PFSK-1 (cell line): ENCODE data around the gene NRG3.

Source experiments
- FOXP2 ChIP-seq: optimal IDR thresholded peaks from 2 replicates; pipeline ENCODE3; 2011; ENCODE audit warnings: borderline replicate concordance, control low read depth, inconsistent platforms; ENCODE audit not compliant: insufficient read depth; ENCODE audit errors: extremely low read length, extremely low read depth
- POLR2AphosphoS5 ChIP-seq: IDR thresholded peaks from 2 replicates; pipeline ENCODE4 v1.6.1; 2012; ENCODE audit warnings: low read depth, mild to moderate bottlenecking, control low read depth, low read length, moderate library complexity
- REST ChIP-seq, 2 experiments: IDR thresholded peaks; 2 replicates each; pipeline versions ENCODE4 v1.6.1 to v1.8.0; 2011 to 2012; ENCODE audit warnings: low read depth in 2 of 2, low read length in 2 of 2, control low read depth in 1 of 2, inconsistent platforms in 1 of 2, mild to moderate bottlenecking in 1 of 2, moderate library complexity in 1 of 2; ENCODE audit not compliant: insufficient read depth in 1 of 2
- SIN3A ChIP-seq: IDR thresholded peaks from 2 replicates; pipeline ENCODE4 v1.6.1; 2012; ENCODE audit warnings: mild to moderate bottlenecking, low read length, moderate library complexity, borderline replicate concordance; ENCODE audit not compliant: insufficient read depth
- TAF1 ChIP-seq: IDR thresholded peaks from 2 replicates; pipeline ENCODE4 v1.6.1; 2012; ENCODE audit warnings: low read length, control low read depth, borderline replicate concordance; ENCODE audit not compliant: insufficient read depth

NRG3 gene

GRCh38 chr10:82452046-82452445 lies 577.1 kb downstream of the NRG3 start:
- no peak for TF ChIP-seq REST (IDR thresholded peaks at IDR 0.05; ENCODE audit: insufficient read depth in 1 of 2, low read depth in 2 of 2, low read length in 2 of 2)
- no peak for TF ChIP-seq TAF1
- no peak for TF ChIP-seq SIN3A
- TF ChIP-seq FOXP2 = no peak
- no peak for TF ChIP-seq POLR2AphosphoS5

- TF ChIP-seq REST (IDR thresholded peaks at IDR 0.05; ENCODE audit: insufficient read depth in 1 of 2, low read depth in 2 of 2, low read length in 2 of 2) (no peak), POLR2AphosphoS5 (no peak), SIN3A (no peak), TAF1 (no peak), FOXP2 (no peak)
Observed at GRCh38 chr10:82452676-82453075, 577.7 kb downstream of the NRG3 start.

- no peak for TF ChIP-seq REST (IDR thresholded peaks at IDR 0.05; ENCODE audit: insufficient read depth in 1 of 2, low read depth in 2 of 2, low read length in 2 of 2)
- no peak for TF ChIP-seq POLR2AphosphoS5
- no peak for TF ChIP-seq TAF1
- no peak for TF ChIP-seq SIN3A
- TF ChIP-seq FOXP2 = no peak
Observed at GRCh38 chr10:82453678-82454293, 578.8 kb downstream of the NRG3 start.

- TF ChIP-seq SIN3A = no peak
- TF ChIP-seq REST (IDR thresholded peaks at IDR 0.05; ENCODE audit: insufficient read depth in 1 of 2, low read depth in 2 of 2, low read length in 2 of 2) = no peak
- no peak for TF ChIP-seq FOXP2
- no peak for TF ChIP-seq POLR2AphosphoS5
- TF ChIP-seq TAF1 = no peak
Observed at GRCh38 chr10:82462910-82463551, 588.0 kb downstream of the NRG3 start.
